Smooth muscle cell (in vitro differentiated cells): ENCODE results near the gene HM13. TPM values are rescaled to one million over a fixed set of nuclear protein-coding genes. Genes with fewer than 3 reads are reported as not detected.
A peak's percentile ranks its signal among the peaks of the same experiment; 100 is the strongest.

Source experiments
- DNase-seq: peaks from one replicate; lab custom pipeline; 2025; ENCODE audit not compliant: unreplicated experiment; lab: John Stamatoyannopoulos, UW
- H2AFZ ChIP-seq: fragments of 200-600 bp; sonication (generic); 2 replicates; pipeline ENCODE4 v1.6.0; 2016; ENCODE audit warnings: antibody characterized with exemption, low read depth, mild to moderate bottlenecking
- H3F3A ChIP-seq: fragments of 200-600 bp; sonication (generic); 2 replicates; pipeline ENCODE4 v1.6.0; 2017; ENCODE audit warnings: antibody characterized with exemption, low read depth
- H3K27ac ChIP-seq: fragments of 200-600 bp; sonication (generic); 2 replicates; pipeline ENCODE4 v1.5.1; 2016; ENCODE audit warnings: low read depth, mild to moderate bottlenecking
- H3K27me3 ChIP-seq: fragments of 200-600 bp; sonication (generic); 2 replicates; pipeline ENCODE4 v1.6.1; 2016; ENCODE audit warnings: low read depth, mild to moderate bottlenecking
- H3K36me3 ChIP-seq: fragments of 200-600 bp; sonication (generic); 2 replicates; pipeline ENCODE4 v1.5.1; 2016; ENCODE audit warnings: low read depth
- H3K4me1 ChIP-seq: fragments of 200-600 bp; sonication (generic); 2 replicates; pipeline ENCODE4 v1.5.1; 2016; ENCODE audit warnings: low read depth
- H3K4me2 ChIP-seq: fragments of 200-600 bp; sonication (generic); 2 replicates; pipeline ENCODE4 v1.6.0; 2016; ENCODE audit warnings: mild to moderate bottlenecking
- H3K4me3 ChIP-seq: fragments of 200-600 bp; sonication (generic); 2 replicates; pipeline ENCODE4 v1.5.1; 2016; ENCODE audit warnings: mild to moderate bottlenecking
- H3K79me2 ChIP-seq: fragments of 200-600 bp; sonication (generic); 2 replicates; pipeline ENCODE4 v1.6.0; 2016; ENCODE audit warnings: low read depth, mild to moderate bottlenecking
- H3K9ac ChIP-seq: fragments of 200-600 bp; sonication (generic); 2 replicates; pipeline ENCODE4 v1.6.0; 2016; ENCODE audit warnings: low read depth
- H3K9me3 ChIP-seq: fragments of 200-600 bp; sonication (generic); replicated peaks from 2 replicates; pipeline ENCODE4 v1.5.1; 2016; ENCODE audit warnings: low read depth
- H4K20me1 ChIP-seq: fragments of 200-600 bp; sonication (generic); 2 replicates; pipeline ENCODE4 v1.6.0; 2016; ENCODE audit warnings: low read depth
- CTCF ChIP-seq: fragments of 200-600 bp; sonication (generic); IDR thresholded peaks from 2 replicates; pipeline ENCODE4 v1.5.1; 2017; ENCODE audit warnings: borderline replicate concordance, mild to moderate bottlenecking, antibody characterized with exemption; ENCODE audit not compliant: insufficient read depth, poor library complexity, severe bottlenecking
- WGBS: methylation state at CpG from one replicate; pipeline ENCODE4 v1.1.7; 2016; ENCODE audit warnings: low lambda C conversion rate; 5-methylcytosine and 5-hydroxymethylcytosine counted together
- polyA plus RNA-seq: library from polyadenylated mRNA; unstranded; fragments of >200 nt; fragmentation: Nextera tagmentation; extraction: Ambion mirVana; gene quantifications from 2 replicates; pipeline ENCODE4 v1.2.1, GENCODE V29; 2016
- total RNA-seq: library from RNA; depleted of rRNA; stranded (reverse); fragments of >200 nt; gene quantifications from 2 replicates; pipeline ENCODE4 v1.2.3, GENCODE V29; 2014

The HM13 gene
- total and polyA plus RNA-seq, 2 experiments from 2014 or later = 210 to 336 TPM

DNA sequence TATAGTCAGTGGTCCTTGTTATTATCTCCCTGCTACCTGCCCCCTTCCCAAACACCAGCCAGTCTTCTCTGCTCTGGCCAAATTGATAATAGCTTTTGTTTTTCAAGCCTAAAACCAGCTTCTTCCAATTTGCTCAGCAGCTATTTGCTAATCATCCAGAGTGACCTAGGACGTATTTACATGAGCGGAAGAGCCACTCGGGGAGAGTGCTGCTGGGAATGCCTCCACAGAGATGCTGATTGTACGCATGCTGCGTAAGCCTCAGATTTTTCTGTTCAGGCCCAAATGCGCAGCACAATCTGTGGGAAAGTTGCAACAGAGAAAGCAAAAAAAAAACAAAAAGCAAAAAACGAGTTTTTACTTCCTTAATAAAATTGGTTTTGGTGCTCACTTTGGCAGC, 66.5 kb downstream of the HM13 start:
- H3F3A ChIP-seq = no peaks in the 10 kb centered on the region
- no peaks in the 10 kb centered on the region for H3K79me2 ChIP-seq
- H3K27me3 ChIP-seq = no peaks in the 10 kb centered on the region
- H3K4me2 ChIP-seq = no peak overlapping the region
- TF ChIP-seq CTCF = no peak
- H3K27ac ChIP-seq = no peak overlapping the region
- no peak overlapping the region for H2AFZ ChIP-seq
- peaks cover 4% of the 10 kb centered on the region for H3K4me1 ChIP-seq
- H3K4me3 ChIP-seq = no peak overlapping the region
- no peaks in the 10 kb centered on the region for H3K36me3 ChIP-seq
- no peaks in the 10 kb centered on the region for H3K9me3 ChIP-seq
- no peak overlapping the region for H3K9ac ChIP-seq
- 80% methylated on average over 7 of the region's 7 CpGs for WGBS
- DNase-seq = no peak
- H4K20me1 ChIP-seq = no peaks in the 10 kb centered on the region

DNA sequence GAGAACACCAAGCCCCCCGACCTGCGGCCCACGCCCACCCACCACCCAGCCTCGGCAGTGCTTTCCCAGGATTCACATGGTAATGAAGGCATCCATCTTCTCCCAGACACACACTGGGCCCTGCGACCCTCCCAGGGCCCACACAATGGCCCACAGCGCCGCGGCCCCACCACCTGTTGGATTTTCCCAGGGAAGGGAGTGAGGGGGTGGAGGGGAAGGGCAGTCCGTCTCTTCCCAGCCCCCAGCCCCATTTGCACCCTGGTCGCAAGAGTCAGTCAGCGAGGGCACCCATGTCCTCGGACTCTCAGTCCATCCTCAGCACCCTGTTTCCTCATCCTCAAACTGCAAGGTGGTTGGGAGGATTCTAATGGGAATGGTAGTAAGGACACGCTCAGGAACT, 67.1 kb downstream of the HM13 start:
- H3F3A ChIP-seq = no peaks in the 10 kb centered on the region
- no peak overlapping the region for H3K4me3 ChIP-seq
- H3K36me3 ChIP-seq = no peaks in the 10 kb centered on the region
- H2AFZ ChIP-seq = no peak overlapping the region
- H3K9me3 ChIP-seq = no peaks in the 10 kb centered on the region
- H3K79me2 ChIP-seq = no peaks in the 10 kb centered on the region
- no peak overlapping the region for H3K27ac ChIP-seq
- DNase-seq = no peak
- H3K4me1 ChIP-seq = peaks cover 6% of the 10 kb centered on the region
- no peaks in the 10 kb centered on the region for H4K20me1 ChIP-seq
- no peak for TF ChIP-seq CTCF
- H3K27me3 ChIP-seq = no peaks in the 10 kb centered on the region
- H3K9ac ChIP-seq = no peak overlapping the region
- WGBS = 85% methylated on average over 13 of the region's 13 CpGs
- no peak overlapping the region for H3K4me2 ChIP-seq

DNA sequence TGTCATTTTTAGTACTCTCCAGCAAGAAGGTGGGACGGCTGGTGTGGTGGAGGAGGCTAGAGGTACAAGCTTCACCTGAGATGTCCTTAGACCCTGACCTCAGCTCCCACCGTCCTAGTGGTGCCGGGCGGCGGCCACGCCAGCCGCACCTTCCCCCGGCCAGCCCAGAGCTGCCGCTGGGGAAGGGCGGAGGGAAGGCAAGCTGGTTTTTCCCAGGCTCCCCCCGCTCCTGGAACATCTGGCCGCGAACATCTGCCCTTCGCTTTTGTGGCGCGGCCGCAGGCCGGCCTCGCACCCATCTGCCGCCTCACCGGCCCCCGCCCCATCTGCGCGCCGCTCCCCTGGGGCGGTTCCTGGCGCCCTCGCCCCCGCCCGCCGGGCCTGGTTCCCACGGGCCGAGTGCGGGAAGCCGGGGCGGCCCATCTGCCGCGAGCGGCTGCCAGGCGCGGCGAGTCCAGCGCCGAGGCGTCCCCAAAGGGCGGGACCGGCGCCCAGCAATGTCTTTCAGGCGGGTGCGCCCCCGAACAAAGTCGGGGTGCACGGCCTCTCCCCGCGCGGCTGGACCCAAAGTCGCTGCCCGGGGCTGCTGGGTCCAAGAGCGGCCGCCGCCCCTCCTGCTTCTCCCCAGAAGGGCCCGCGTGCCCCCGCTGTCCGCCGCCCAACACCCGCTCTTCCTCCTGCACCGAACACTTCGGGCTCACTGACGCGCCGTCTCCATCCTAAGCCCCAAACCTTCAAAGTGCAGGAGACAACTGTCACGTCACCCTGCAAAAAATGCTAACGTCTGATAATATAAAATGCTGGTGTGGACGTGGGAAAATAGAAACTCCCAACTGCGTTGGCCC, 73.5 kb downstream of the HM13 start:
- WGBS = 8% methylated on average over 75 of the region's 76 CpGs
- peak overlapping the region; percentile 6 for H3K9ac ChIP-seq
- no peaks in the 10 kb centered on the region for H4K20me1 ChIP-seq
- H3F3A ChIP-seq = peaks cover 14% of the 10 kb centered on the region
- peak overlapping the region; percentile 66 for H3K27ac ChIP-seq
- H3K36me3 ChIP-seq = no peaks in the 10 kb centered on the region
- no peaks in the 10 kb centered on the region for H3K79me2 ChIP-seq
- no peak for TF ChIP-seq CTCF
- H3K4me1 ChIP-seq = peaks cover 6% of the 10 kb centered on the region
- H3K9me3 ChIP-seq = no peaks in the 10 kb centered on the region
- H2AFZ ChIP-seq = no peak overlapping the region
- peak overlapping the region; percentile 83 for H3K4me2 ChIP-seq
- H3K27me3 ChIP-seq = no peaks in the 10 kb centered on the region
- no peak for DNase-seq
- H3K4me3 ChIP-seq = peak overlapping the region; percentile 53
